Trophoblast cell (in vitro differentiated cells and primary cell): ENCODE results near the gene E2F3.
A peak's percentile ranks its signal among the peaks of the same experiment; 100 is the strongest.

Experiments used
- DNase-seq, 2 donors: peaks; one replicate each; pipeline ENCODE4 v3.0.0-alpha.2; 2016
- H2AFZ ChIP-seq: 2 replicates; pipeline ENCODE4 v1.6.1; 2013; ENCODE audit warnings: low read length, moderate library complexity, mild to moderate bottlenecking; ENCODE audit not compliant: insufficient read depth, poor library complexity
- H2AK5ac ChIP-seq: 2 replicates; pipeline ENCODE4 v1.6.1; 2013; ENCODE audit warnings: mild to moderate bottlenecking, low read length
- H2BK120ac ChIP-seq: 2 replicates; pipeline ENCODE4 v1.6.1; 2013; ENCODE audit warnings: low read length, mild to moderate bottlenecking, moderate library complexity; ENCODE audit not compliant: insufficient read depth, poor library complexity
- H2BK12ac ChIP-seq: 2 replicates; pipeline ENCODE4 v1.6.1; 2013; ENCODE audit warnings: mild to moderate bottlenecking, low read length, moderate library complexity
- H2BK5ac ChIP-seq: 2 replicates; pipeline ENCODE4 v1.6.1; 2013; ENCODE audit warnings: low read length, low read depth, moderate library complexity, mild to moderate bottlenecking; ENCODE audit not compliant: poor library complexity
- H3K14ac ChIP-seq: 2 replicates; pipeline ENCODE4 v1.6.1; 2013; ENCODE audit warnings: mild to moderate bottlenecking, low read length
- H3K18ac ChIP-seq: 2 replicates; pipeline ENCODE4 v1.6.1; 2013; ENCODE audit warnings: mild to moderate bottlenecking, low read length
- H3K23ac ChIP-seq: 2 replicates; pipeline ENCODE4 v1.6.1; 2013; ENCODE audit warnings: low read length
- H3K27ac ChIP-seq: 2 replicates; pipeline ENCODE4 v1.5.1; 2013; ENCODE audit warnings: low read depth, mild to moderate bottlenecking, inconsistent platforms, low read length, moderate library complexity
- H3K27me3 ChIP-seq: 2 replicates; pipeline ENCODE4 v1.6.1; 2013; ENCODE audit warnings: inconsistent platforms, mild to moderate bottlenecking, low read length, moderate library complexity; ENCODE audit not compliant: insufficient read depth
- H3K36me3 ChIP-seq, 2 experiments: 1 replicate in 1 of 2; 2 replicates in 1 of 2; pipeline ENCODE4 v1.6.1; 2013; ENCODE audit warnings: low read length in 2 of 2, mild to moderate bottlenecking in 2 of 2, moderate library complexity in 1 of 2; ENCODE audit not compliant: insufficient read depth in 2 of 2, control insufficient read depth in 1 of 2
- H3K4ac ChIP-seq: 2 replicates; pipeline ENCODE4 v1.6.1; 2013; ENCODE audit warnings: low read depth, mild to moderate bottlenecking, low read length, moderate library complexity
- H3K4me1 ChIP-seq, 2 experiments: 1 replicate in 1 of 2; 2 replicates in 1 of 2; pipeline ENCODE4 v1.6.1; 2013; ENCODE audit warnings: low read length in 2 of 2, mild to moderate bottlenecking in 2 of 2, moderate library complexity in 1 of 2; ENCODE audit not compliant: insufficient read depth in 2 of 2, control insufficient read depth in 1 of 2
- H3K4me2 ChIP-seq: 2 replicates; pipeline ENCODE4 v1.6.1; 2013; ENCODE audit warnings: inconsistent platforms, mild to moderate bottlenecking, low read length, moderate library complexity
- H3K4me3 ChIP-seq: 2 replicates; pipeline ENCODE4 v1.5.1; 2013; ENCODE audit warnings: mild to moderate bottlenecking, low read depth, low read length, inconsistent platforms
- H3K79me1 ChIP-seq: one replicate; pipeline ENCODE4 v1.6.1; 2013; ENCODE audit warnings: low read length
- H3K79me2 ChIP-seq: 2 replicates; pipeline ENCODE4 v1.6.1; 2013; ENCODE audit warnings: low read length, mild to moderate bottlenecking; ENCODE audit not compliant: control insufficient read depth, insufficient read depth, poor library complexity
- H3K9ac ChIP-seq: 2 replicates; pipeline ENCODE4 v1.6.1; 2013; ENCODE audit warnings: mild to moderate bottlenecking, low read length
- H3K9me3 ChIP-seq: 2 replicates; pipeline ENCODE4 v1.6.1; 2013; ENCODE audit warnings: low read depth, mild to moderate bottlenecking, control low read depth, inconsistent platforms, low read length; ENCODE audit not compliant: insufficient read depth
- H4K12ac ChIP-seq: 2 replicates; pipeline ENCODE4 v1.6.1; 2013; ENCODE audit warnings: low read depth, mild to moderate bottlenecking, low read length, moderate library complexity
- H4K8ac ChIP-seq: 2 replicates; pipeline ENCODE4 v1.6.1; 2013; ENCODE audit warnings: low read depth, mild to moderate bottlenecking, low read length, moderate library complexity
- H4K91ac ChIP-seq: one replicate; pipeline ENCODE4 v1.6.1; 2013; ENCODE audit warnings: low read depth, mild to moderate bottlenecking, low read length, moderate library complexity
- WGBS: extraction: QIAGEN DNeasy Blood & Tissue Kit; methylation state at CpG from one replicate; pipeline ENCODE4 v1.1.7; 2013; ENCODE audit warnings: missing lambda C conversion rate; ENCODE audit not compliant: insufficient read length, insufficient coverage; ENCODE audit errors: extremely low coverage; 5-methylcytosine and 5-hydroxymethylcytosine counted together

E2F3 gene

GRCh38 chr6:20533746-20534294 lies 132.1 kb downstream of the E2F3 start:
- Histone ChIP-seq H4K91ac (no peak overlapping the region), H3K18ac (no peak overlapping the region), H3K79me2 (no peaks in the 10 kb centered on the region), H4K12ac (no peak overlapping the region), H3K14ac (no peak overlapping the region), H3K27me3 (no peaks in the 10 kb centered on the region), H3K4me1 (peaks cover 2 to 3% of the 10 kb centered on the region in 2 experiments), H3K27ac (no peak overlapping the region), H2BK12ac (no peak overlapping the region), H2AK5ac (no peak overlapping the region), H4K8ac (peak overlapping the region; percentile 92), H2BK5ac (no peak overlapping the region), H3K23ac (no peak overlapping the region), H3K4me3 (no peak overlapping the region), H2BK120ac (no peak overlapping the region), H3K4ac (no peak overlapping the region), H2AFZ (peak overlapping the region; percentile 88), H3K36me3 (no peaks in the 10 kb centered on the region), H3K4me2 (peak overlapping the region; percentile 74), H3K9ac (no peak overlapping the region), H3K79me1 (peaks cover 3% of the 10 kb centered on the region), H3K9me3 (no peaks in the 10 kb centered on the region)
- no peak for DNase-seq
- no CpG with 5 or more reads among the region's 6 CpGs for WGBS

GRCh38 chr6:20534295-20535262 lies 132.9 kb downstream of the E2F3 start, which contains the start of gene CDKAL1:
CDKAL1 (plus strand) TSS chr6:20534457; CDS start chr6:20546351, 11,894 bp downstream.
- Histone ChIP-seq H3K9me3 (no peaks in the 10 kb centered on the region), H2AFZ (peak within 1 kb of the TSS; percentile 88), H3K4ac (peak within 1 kb of the TSS; percentile 86), H3K4me1 (peaks cover 2 to 3% of the 10 kb centered on the region in 2 experiments), H4K12ac (peak within 1 kb of the TSS; percentile 96), H3K23ac (no peak within 1 kb of the TSS), H2BK12ac (no peak within 1 kb of the TSS), H3K79me1 (peaks cover 3% of the 10 kb centered on the region), H4K91ac (peak within 1 kb of the TSS; percentile 89), H3K9ac (peak within 1 kb of the TSS; percentile 93), H3K4me3 (peak within 1 kb of the TSS; percentile 94), H3K18ac (peak within 1 kb of the TSS; percentile 32), H3K4me2 (peak within 1 kb of the TSS; percentile 74), H2AK5ac (no peak within 1 kb of the TSS), H3K27me3 (no peaks in the 10 kb centered on the region), H3K36me3 (no peaks in the 10 kb centered on the region), H2BK5ac (peak within 1 kb of the TSS; percentile 4), H3K27ac (peak within 1 kb of the TSS; percentile 90), H4K8ac (peak within 1 kb of the TSS; percentile 99), H3K14ac (peak within 1 kb of the TSS; percentile 91), H2BK120ac (no peak within 1 kb of the TSS), H3K79me2 (no peaks in the 10 kb centered on the region)
- no CpG with 5 or more reads among the region's 31 CpGs for WGBS
- DNase-seq: peak; percentile 94 to 96

- Histone ChIP-seq H3K14ac (no peak overlapping the region), H4K8ac (no peak overlapping the region), H3K9ac (no peak overlapping the region), H2BK5ac (no peak overlapping the region), H3K4me3 (no peak overlapping the region), H3K27me3 (no peaks in the 10 kb centered on the region), H4K12ac (no peak overlapping the region), H3K18ac (no peak overlapping the region), H3K4ac (no peak overlapping the region), H4K91ac (no peak overlapping the region), H2AFZ (no peak overlapping the region), H3K4me1 (peaks cover 2 to 3% of the 10 kb centered on the region in 2 experiments), H3K27ac (no peak overlapping the region), H2AK5ac (no peak overlapping the region), H3K79me1 (peaks cover 3% of the 10 kb centered on the region), H2BK12ac (no peak overlapping the region), H3K4me2 (no peak overlapping the region), H3K9me3 (no peaks in the 10 kb centered on the region), H3K23ac (no peak overlapping the region), H3K79me2 (no peaks in the 10 kb centered on the region), H3K36me3 (peaks cover 0 to 3% of the 10 kb centered on the region in 2 experiments), H2BK120ac (no peak overlapping the region)
- WGBS: no CpG with 5 or more reads among the region's 1 CpG
- DNase-seq: no peak
Observed at GRCh38 chr6:20538131-20538662, 136.5 kb downstream of the E2F3 start.

- Histone ChIP-seq H2BK5ac (no peak overlapping the region), H3K79me2 (no peaks in the 10 kb centered on the region), H3K14ac (no peak overlapping the region), H2BK12ac (no peak overlapping the region), H3K4me2 (no peak overlapping the region), H3K9ac (no peak overlapping the region), H3K23ac (no peak overlapping the region), H2BK120ac (no peak overlapping the region), H4K91ac (no peak overlapping the region), H3K27me3 (no peaks in the 10 kb centered on the region), H4K8ac (no peak overlapping the region), H2AK5ac (no peak overlapping the region), H2AFZ (no peak overlapping the region), H3K18ac (no peak overlapping the region), H3K79me1 (peaks cover 3% of the 10 kb centered on the region), H3K9me3 (no peaks in the 10 kb centered on the region), H3K4ac (no peak overlapping the region), H3K27ac (no peak overlapping the region), H3K4me1 (peaks cover 2% of the 10 kb centered on the region in 2 experiments), H3K4me3 (no peak overlapping the region), H4K12ac (no peak overlapping the region), H3K36me3 (peaks cover 0 to 3% of the 10 kb centered on the region in 2 experiments)
- no CpG with 5 or more reads among the region's 4 CpGs for WGBS
- DNase-seq: no peak
Observed at GRCh38 chr6:20538907-20539306, 137.2 kb downstream of the E2F3 start.
